GM20000 (cell line): ENCODE data around the gene LPAR1.

Experiments used
- DNase-seq: peaks from one replicate; pipeline ENCODE4 v3.0.0; 2012; ENCODE audit warnings: low spot score
- CTCF ChIP-seq: IDR thresholded peaks from 2 replicates; pipeline ENCODE4 v1.5.1; 2012; ENCODE audit warnings: mild to moderate bottlenecking, control low read depth; ENCODE audit errors: extremely low read depth, missing control alignments

Gene LPAR1

DNA sequence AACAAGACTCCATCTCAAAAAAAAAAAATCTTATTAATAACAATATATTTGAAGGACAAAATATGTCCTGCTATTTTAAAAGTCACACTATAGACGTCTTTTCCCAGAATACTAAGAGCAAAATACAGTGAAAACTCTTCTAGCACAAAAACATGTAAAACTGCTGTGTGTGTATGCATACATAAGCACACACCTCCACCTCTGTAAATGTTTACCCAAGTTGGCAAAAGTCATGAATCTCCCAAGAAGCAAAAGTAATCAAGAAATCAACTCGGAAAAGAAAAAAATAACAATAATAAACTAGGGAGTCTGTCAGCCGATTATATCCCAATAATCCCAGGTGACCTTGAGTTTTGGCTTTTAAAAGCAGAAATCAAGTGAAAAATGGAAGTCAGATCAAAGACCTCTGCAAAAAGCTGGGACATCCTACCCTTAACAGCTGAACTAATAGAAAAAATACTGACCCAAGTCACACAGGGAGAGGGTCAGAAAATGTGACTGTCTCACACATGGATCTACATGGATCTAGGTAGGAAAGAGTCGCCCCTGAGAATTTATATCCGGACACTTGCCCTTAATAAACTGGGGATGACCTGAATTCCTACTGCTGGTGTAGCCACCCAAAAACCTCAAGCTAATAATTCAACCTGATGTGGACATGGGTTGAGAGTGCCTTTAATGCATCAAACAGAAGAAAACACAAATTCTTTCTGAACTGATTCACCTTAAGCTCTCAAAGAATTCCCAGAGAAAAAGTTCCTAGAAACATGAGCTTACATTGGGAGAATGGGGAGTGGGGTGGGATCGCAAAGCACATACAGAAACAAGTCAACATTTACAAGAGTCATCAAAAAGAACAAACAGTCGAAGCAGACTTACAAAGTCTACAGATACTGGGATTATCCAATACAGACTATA, 29.9 kb downstream of the LPAR1 start:
- TF ChIP-seq CTCF = no peak
- no peak for DNase-seq

DNA sequence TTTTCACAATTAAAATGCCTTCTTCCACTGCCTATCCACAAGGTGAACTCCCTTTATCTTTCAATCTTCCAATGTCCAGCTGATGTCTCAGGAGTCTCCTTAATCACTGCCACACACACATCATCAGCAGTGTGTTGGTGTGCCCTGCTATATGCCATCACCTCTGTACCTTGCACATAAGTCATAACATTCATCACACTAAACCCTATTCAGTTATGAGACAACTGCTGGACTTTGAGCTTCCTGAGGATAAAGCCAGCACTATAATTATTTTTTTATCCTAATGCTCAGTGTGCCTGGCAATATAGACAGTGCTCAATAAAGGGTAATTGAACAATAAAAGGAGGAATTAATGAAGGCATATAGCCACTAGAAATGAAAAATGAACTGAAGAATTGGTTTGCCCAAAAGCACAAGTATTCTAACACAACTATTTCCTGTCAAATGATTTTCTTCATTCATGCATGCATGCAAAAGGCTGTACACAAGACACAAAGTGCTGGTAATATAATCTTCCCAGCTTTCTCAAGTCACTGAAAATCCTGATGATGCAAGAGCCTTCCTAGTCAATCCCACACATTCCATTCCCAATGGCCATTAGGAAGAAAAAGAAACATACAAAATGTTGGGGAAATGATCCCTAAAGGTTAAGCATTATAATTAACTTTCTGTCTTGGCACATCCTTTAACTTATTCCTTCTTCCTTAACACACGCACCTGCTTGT, 32.4 kb downstream of the LPAR1 start:
- no peak for DNase-seq
- TF ChIP-seq CTCF = no peak

DNA sequence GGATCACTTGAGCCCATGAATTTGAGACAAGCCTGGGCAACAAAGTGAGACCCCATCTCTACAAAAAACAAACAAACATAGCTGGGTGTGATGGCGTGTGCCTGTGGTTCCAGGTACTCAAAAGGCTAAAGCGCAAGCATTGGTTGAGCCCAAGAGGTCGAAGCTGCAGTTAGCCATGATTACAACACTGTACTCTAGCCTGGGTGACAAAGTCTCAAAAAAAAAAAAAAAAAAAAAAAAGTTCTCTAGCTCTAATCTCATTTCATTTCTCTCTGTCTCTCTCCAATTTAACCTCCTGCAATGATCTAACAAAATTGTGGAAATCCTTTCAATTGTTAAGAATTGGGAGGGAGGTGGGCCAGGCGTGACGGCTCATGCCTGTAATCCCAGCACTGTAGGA, 33.3 kb downstream of the LPAR1 start:
- no peak for DNase-seq
- no peak for TF ChIP-seq CTCF

- no peak for TF ChIP-seq CTCF
- DNase-seq = no peak
Measured at GRCh38 chr9:111003182-111003581, 35.1 kb downstream of the LPAR1 start.

DNA sequence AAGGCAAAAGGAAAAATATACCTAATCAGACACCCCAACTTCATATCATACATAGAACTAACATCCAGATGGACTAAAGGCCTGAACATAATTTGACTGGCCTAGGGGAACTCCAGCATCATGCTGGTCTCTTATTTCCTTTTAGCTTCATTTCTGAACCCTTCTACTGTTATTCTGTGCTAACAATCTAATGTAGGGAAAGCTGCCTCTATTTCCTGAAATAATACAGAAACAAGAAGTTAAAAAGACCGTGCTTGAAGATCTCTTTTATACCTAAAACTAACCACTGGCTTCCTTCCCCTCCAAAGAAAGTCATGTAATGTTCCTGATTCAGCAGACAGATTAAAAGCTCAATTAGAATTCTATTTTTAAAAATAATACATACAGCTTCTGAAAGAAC, 36.7 kb downstream of the LPAR1 start:
- no peak for DNase-seq
- no peak for TF ChIP-seq CTCF

- TF ChIP-seq CTCF = no peak
- no peak for DNase-seq
Measured at GRCh38 chr9:111000202-111000601, 38.1 kb downstream of the LPAR1 start.

GRCh38 chr9:110999379-110999778, 38.9 kb downstream of the LPAR1 start:
- DNase-seq = no peak
- no peak for TF ChIP-seq CTCF
